Stimulated activated CD4-positive, alpha-beta T cell treated with anti-CD3 and anti-CD28 coated beads, Interleukin-15, amount 100 ng/mL, for 1 hour (primary cell): ENCODE measurements around the gene AGO3.

Experiments used
- DNase-seq, 2 donors: peaks; one replicate each; pipeline ENCODE4 v3.0.0-alpha.2; 2020; ENCODE audit warnings: low read depth in 1 of 2, low spot score in 1 of 2

AGO3 gene

GRCh38 chr1:36080801-36081200 is 149.9 kb downstream of the AGO3 start:
- no peak for DNase-seq

- DNase-seq, result no peak
These were observed 151.1 kb downstream of the AGO3 start for GRCh38 chr1:36081926-36082485.

DNA sequence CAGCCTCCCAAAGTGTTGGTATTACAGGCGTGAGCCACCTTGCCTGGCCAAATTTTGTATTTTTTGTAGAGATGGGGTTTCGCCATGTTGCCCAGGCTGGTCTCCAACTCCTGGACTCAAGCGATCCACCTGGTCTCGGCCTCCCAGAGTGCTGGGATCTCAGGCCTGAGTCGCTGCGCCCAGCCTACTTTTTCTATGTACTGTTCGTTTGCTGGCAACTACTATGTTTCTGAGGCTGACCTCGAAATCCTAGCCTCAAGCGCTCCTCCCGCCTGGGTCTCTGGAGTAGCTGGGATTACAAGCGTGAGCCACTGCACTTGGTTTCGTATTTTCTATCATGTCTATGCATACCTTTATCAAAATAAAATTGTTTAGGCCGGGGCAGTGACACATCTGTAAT is 152.3 kb downstream of the AGO3 start:
- DNase-seq, result no peak

- no peak for DNase-seq
These were observed 153.0 kb downstream of the AGO3 start, which contains the start of gene TEKT2 for GRCh38 chr1:36083635-36084496. TSS of gene TEKT2 (plus strand) at chr1:36084094. CDS start at chr1:36084922, 828 bp downstream.

DNA sequence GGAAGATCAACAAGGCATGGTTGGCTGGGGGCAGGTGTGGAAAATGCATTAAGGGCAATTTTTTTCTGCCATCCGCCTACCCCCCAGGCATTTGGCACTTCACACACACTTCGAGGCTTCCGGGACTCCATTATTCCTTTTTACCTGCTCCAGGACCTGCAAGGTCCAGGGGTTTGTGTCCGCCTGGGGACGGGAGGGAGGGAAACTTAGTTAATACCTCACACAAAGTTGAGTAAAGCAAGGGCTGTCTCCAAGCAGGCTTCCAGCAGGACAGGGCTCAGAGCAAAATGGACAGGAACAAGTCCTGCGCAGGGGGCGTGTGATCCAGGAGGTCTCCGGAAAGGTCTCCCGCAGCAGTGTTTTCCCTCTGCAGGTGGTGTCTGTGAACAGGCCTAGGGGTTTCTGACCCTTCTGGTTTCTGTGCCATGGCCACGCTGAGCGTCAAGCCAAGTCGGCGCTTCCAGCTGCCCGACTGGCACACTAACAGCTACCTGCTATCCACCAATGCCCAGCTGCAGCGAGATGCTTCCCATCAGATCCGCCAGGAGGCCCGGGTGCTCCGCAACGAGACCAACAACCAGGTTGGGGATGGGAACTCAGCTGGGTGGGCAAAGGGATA is 153.7 kb downstream of the AGO3 start:
- DNase-seq, result no peak

- DNase-seq, result no peak
These were observed 154.2 kb downstream of the AGO3 start for GRCh38 chr1:36085126-36085525.

DNA sequence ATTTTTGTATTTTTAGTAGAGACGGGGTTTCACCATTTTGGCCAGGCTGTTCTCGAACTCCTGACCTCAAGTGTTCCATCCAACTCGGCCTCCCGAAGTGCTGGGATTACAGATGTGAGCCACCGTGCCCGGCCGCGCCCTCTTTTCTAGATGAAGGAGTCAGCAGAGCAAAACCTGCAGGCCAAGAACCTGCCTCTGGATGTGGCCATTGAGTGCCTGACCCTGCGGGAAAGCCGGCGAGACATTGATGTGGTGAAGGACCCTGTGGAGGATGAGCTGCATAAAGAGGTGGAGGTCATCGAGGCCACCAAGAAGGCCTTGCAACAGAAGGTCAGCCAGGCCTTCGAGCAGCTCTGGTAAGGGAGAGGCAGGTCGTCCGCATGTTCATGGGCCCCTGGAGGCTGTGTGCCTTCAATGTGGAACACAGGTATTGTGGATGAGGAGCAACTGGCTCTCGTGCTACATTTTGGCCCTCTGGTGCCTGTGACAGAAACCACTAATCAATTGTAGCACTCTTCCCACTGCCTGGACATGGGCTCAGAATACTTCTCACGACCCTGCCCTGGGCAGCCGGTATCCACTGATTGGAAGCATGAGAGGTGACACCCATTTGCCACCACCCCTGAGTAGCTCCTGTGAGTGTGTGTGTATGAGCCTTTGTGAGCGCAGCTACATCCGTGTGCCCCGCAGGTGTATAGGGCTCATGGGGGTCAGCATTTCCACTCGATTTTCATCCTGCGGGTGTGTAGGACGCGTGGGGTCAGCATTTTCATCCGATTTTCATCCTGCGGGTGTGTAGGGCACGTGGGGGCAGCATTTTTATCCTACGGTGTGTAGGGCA is 155.0 kb downstream of the AGO3 start:
- DNase-seq, result no peak

DNA sequence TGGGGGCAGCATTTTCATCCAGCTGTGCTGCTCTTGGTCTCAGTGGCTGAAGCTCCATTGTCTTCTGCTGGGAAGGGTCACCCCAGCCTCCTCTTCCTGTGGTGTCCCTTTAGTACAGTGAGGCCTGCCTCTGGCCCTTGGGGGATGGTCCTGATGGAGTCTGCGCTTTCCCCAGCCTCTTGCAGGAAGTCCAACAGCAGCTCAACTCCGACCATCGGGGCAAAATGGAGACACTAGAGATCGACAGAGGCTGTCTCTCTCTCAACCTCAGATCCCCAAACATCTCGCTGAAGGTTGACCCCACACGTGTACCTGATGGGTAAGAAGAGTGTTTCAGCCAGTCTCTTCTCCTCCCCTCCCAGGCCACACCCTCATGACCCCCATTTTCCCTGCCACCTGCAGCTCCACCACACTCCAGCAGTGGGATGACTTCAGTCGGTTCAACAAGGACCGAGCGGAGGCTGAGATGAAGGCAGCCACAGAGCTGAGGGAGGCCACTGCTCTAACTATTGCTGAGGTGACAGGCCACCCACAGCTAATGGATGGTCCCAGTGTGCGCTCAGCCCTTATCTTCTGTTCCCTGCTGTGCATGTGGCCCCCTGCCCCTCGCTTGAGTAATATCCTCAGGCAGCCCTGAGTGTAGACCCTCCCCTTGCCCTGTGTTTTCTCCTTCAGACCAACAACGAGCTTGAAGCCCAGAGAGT is 155.8 kb downstream of the AGO3 start:
- no peak for DNase-seq

GRCh38 chr1:36087233-36088123 is 156.6 kb downstream of the AGO3 start:
- DNase-seq, result no peak

DNA sequence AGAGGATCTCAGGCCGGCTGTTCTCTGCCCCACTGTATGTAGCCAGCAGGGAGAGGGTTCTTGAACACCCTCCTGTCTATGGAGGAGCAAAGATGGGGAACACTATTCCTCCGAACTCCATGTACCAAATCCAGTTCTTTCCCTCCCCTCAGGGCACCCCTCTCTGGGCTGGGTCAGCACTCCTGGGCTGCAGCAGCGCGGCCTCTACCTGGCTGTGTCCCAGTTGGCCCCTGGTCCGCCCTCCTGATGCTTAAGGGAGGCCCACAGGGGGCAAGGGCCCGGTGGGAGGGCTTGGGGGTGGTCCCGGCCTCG is 157.3 kb downstream of the AGO3 start:
- DNase-seq, result no peak

DNA sequence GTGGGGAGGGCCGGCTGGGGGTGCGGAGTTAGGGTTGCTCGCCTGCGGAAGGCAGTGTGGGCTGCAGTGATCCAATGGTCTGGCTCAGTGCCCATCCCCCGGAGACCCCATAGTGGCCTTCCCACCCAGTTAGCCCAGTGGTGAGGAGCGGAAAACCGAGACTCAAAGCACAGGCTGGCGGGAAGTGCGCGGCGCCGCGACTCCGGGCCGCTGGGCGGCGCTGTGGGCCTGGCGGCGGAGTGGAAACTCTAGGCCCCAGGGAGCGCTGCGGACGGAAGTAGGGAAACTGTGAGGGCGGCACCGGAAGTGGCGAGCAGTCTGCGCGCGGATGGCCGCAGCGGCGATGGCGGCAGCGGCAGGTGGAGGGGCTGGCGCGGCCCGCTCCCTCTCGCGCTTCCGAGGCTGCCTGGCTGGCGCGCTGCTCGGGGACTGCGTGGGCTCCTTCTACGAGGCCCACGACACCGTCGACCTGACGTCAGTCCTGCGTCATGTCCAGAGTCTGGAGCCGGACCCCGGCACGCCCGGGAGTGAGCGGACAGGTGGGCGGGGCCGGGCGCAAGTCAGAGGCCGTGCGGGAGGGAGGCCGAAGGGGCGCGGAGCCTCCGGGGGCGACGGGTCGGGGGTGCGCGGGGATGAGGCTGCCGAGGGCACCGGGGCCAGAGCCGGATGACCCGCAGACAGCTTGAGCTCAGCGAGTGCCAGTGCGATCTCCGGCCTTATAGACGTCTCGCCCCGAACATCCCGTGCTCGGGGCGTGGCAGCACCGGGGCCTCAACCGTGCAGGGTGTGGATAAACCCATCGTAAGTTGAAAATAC is 157.9 kb downstream of the AGO3 start, which contains the start of gene ADPRS:
ADPRS (plus strand) TSS at position 316 of the 816 bp plus-strand sequence; CDS start at position 329, 13 bp downstream.
- DNase-seq, result peak; percentile 83 to 85

DNA sequence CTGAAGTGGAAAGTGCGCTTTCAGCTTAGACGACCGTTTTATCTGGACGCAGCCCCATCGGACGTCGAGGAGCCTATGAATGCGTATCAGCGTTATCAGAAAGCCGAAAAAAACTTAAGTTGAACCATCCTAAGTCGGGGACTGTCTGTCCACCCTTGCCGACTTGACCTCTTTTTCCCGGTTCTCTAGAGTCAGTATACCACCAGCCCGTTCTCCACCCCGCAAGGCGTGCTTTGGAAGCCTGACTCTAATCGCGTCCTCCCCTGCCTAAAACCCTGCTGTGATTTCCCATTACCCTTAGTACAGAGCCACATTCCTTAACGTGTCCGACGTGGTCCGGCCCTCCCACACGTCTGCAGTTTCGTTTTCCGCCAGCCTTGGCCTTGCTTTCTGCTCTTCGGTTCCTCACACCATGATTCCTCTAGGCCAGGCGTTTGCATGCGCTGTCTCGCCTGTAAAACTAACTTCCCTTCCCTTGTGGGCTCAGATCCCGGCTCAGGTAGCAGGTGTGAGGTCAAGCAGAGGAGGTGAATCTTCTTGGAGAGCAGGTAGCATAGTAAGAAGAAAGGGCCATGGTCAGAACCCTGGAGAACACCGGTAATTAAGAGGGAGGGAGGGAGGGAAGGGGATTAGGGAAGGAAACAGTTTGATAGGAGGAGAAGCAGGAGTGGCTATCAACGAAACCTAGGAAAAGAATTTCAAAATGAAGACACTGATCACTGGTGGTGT is 158.7 kb downstream of the AGO3 start:
- DNase-seq, result no peak

DNA sequence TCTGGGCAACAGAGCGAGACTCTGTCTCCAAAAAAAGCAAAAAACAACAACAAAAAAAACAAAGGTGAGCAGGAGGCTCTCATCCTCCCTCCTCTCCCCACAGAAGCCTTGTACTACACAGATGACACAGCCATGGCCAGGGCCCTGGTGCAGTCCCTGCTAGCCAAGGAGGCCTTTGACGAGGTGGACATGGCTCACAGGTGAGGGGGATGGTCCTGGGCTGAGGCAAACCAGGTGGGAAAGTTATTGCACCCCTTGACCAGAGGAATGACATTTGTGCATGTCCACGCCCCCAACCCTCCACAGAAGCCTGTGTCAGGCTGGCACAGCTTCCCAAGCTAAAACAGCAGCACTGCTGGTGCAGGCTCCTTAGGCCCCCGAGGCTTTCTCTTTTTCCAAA is 160.2 kb downstream of the AGO3 start:
- no peak for DNase-seq

- DNase-seq, result no peak
These were observed 160.8 kb downstream of the AGO3 start for GRCh38 chr1:36091698-36092097.

- DNase-seq, result no peak
These were observed 161.4 kb downstream of the AGO3 start for GRCh38 chr1:36092166-36092797.

DNA sequence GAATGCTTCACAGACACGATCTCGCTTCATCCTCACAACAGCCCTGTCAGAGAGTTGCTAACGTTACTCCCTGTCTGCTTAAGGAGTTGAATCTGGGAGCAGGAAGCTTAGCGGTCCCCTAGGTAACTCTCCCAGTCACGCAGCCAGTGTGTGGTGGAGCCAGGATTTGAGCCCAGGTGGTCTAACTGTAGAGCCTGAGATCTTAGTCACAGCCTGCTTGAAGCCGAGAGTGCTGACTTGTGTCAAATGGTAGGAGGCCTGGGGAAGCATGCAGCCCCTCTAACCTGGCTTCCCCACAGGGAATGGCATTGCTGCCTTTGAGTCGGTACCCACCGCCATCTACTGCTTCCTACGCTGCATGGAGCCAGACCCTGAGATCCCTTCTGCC is 161.9 kb downstream of the AGO3 start:
- no peak for DNase-seq

- DNase-seq, result no peak
These were observed 162.3 kb downstream of the AGO3 start for GRCh38 chr1:36093226-36093625.

DNA sequence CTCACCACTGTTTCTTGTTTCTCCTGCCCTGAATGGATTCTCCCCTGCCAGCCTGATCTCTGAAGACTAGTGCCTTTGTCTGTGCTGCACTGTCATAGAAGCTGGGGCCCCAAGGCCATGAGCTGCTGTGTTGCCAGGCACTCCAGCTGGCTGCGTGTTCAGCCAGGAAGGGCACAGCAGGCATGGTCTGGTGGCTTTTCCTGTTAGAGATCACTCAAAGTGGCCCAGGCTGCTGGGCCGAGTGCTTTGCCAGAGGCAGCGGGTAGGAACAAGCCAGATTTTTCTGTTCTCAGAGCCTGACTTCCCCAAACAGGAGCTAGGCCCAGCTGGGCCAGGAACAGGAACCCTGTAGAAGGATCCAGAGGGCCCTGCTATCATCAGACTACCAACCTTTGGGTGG is 163.0 kb downstream of the AGO3 start:
- no peak for DNase-seq
